Astrocyte (in vitro differentiated cells and primary cell): ENCODE data around the gene SAG. TPM values are rescaled to one million over a fixed set of nuclear protein-coding genes. Genes with fewer than 3 reads are reported as not detected.

Experiments used
- DNase-seq: peaks from one replicate; pipeline ENCODE4 v3.0.0-alpha.2; 2010; ENCODE audit warnings: low read depth
- FAIRE-seq: peaks from 2 replicates; lab custom pipeline; 2011; peaks lifted over from hg19 to GRCh38; lab: Jason Lieb, UNC
- H2AFZ ChIP-seq: 2 replicates; pipeline ENCODE4 v1.6.0; 2012; ENCODE audit warnings: low read depth, low read length, inconsistent platforms
- H3K27ac ChIP-seq: 2 replicates; pipeline ENCODE4 v1.5.1; 2011; ENCODE audit warnings: low read depth, low read length, inconsistent platforms
- H3K27me3 ChIP-seq: 2 replicates; pipeline ENCODE4 v1.6.0; 2011; ENCODE audit warnings: low read length, inconsistent platforms; ENCODE audit not compliant: insufficient read depth
- H3K36me3 ChIP-seq: 2 replicates; pipeline ENCODE4 v1.5.1; 2011; ENCODE audit warnings: low read length, inconsistent platforms; ENCODE audit not compliant: insufficient read depth
- H3K4me1 ChIP-seq: 2 replicates; pipeline ENCODE4 v1.5.1; 2011; ENCODE audit warnings: low read length, inconsistent platforms; ENCODE audit not compliant: insufficient read depth
- H3K4me2 ChIP-seq: 2 replicates; pipeline ENCODE4 v1.6.0; 2012; ENCODE audit warnings: low read length, inconsistent platforms
- H3K4me3 ChIP-seq: 2 replicates; pipeline ENCODE4 v1.5.1; 2011; ENCODE audit warnings: low read depth, mild to moderate bottlenecking, low read length, inconsistent platforms; ENCODE audit not compliant: insufficient read depth
- H3K79me2 ChIP-seq: 2 replicates; pipeline ENCODE4 v1.6.0; 2012; ENCODE audit warnings: mild to moderate bottlenecking, low read length, inconsistent platforms; ENCODE audit not compliant: insufficient read depth
- H3K9ac ChIP-seq: 2 replicates; pipeline ENCODE4 v1.6.0; 2012; ENCODE audit warnings: mild to moderate bottlenecking, low read length, inconsistent platforms
- H3K9me3 ChIP-seq: 2 replicates; pipeline ENCODE4 v1.5.1; 2012; ENCODE audit warnings: low read depth, mild to moderate bottlenecking, low read length, inconsistent platforms; ENCODE audit not compliant: insufficient read depth
- H4K20me1 ChIP-seq: 2 replicates; pipeline ENCODE4 v1.6.0; 2012; ENCODE audit warnings: low read length, inconsistent platforms; ENCODE audit not compliant: insufficient read depth
- H3K27ac Mint-ChIP-seq: one replicate; pipeline ENCODE4 v1.8.0; 2021; ENCODE audit warnings: mild to moderate bottlenecking, mixed read lengths; ENCODE audit not compliant: unreplicated experiment
- H3K27me3 Mint-ChIP-seq: one replicate; pipeline ENCODE4 v1.8.0; 2021; ENCODE audit warnings: low read depth, mixed read lengths; ENCODE audit not compliant: unreplicated experiment
- H3K36me3 Mint-ChIP-seq: one replicate; pipeline ENCODE4 v1.8.0; 2021; ENCODE audit warnings: low read depth, mixed read lengths; ENCODE audit not compliant: unreplicated experiment
- H3K4me1 Mint-ChIP-seq: one replicate; pipeline ENCODE4 v1.8.0; 2021; ENCODE audit warnings: low read depth, mixed read lengths; ENCODE audit not compliant: unreplicated experiment
- H3K4me3 Mint-ChIP-seq: one replicate; pipeline ENCODE4 v1.8.0; 2021; ENCODE audit warnings: mild to moderate bottlenecking, moderate library complexity, mixed read lengths; ENCODE audit not compliant: unreplicated experiment
- H3K9me3 Mint-ChIP-seq: one replicate; pipeline ENCODE4 v1.8.0; 2021; ENCODE audit warnings: mild to moderate bottlenecking, mixed read lengths; ENCODE audit not compliant: unreplicated experiment
- CTCF ChIP-seq: IDR thresholded peaks from 2 replicates; pipeline ENCODE4 v1.5.1; 2011; ENCODE audit warnings: low read depth, mild to moderate bottlenecking, inconsistent platforms, low read length, moderate library complexity; ENCODE audit not compliant: insufficient read depth
- EZH2 ChIP-seq: IDR thresholded peaks from 2 replicates; pipeline ENCODE4 v1.6.1; 2012; ENCODE audit warnings: mild to moderate bottlenecking, low read length, inconsistent platforms; ENCODE audit not compliant: insufficient read depth
- total RNA-seq: library from RNA; stranded (reverse); gene quantifications from 2 replicates; pipeline ENCODE4 v1.2.1, GENCODE V29; 2021

SAG gene
- total RNA-seq, 1 donor from 2014 or later: not detected

- Histone ChIP-seq H3K9me3 (no peaks in the 10 kb centered on the region), H2AFZ (no peak overlapping the region), H3K36me3 (no peaks in the 10 kb centered on the region), H3K27me3 (no peaks in the 10 kb centered on the region), H4K20me1 (peaks cover 23% of the 10 kb centered on the region), H3K4me2 (no peak overlapping the region), H3K4me1 (peaks cover 30% of the 10 kb centered on the region), H3K9ac (no peak overlapping the region), H3K79me2 (peaks cover 25% of the 10 kb centered on the region), H3K27ac (no peak overlapping the region), H3K4me3 (no peak overlapping the region)
- Mint-ChIP-seq H3K36me3 (peaks cover 5% of the 10 kb centered on the region), H3K27ac (no peak overlapping the region), H3K4me3 (peak overlapping the region; percentile 51), H3K4me1 (peaks cover 29% of the 10 kb centered on the region), H3K27me3 (peaks cover 6% of the 10 kb centered on the region), H3K9me3 (peaks cover 6% of the 10 kb centered on the region)
- no peak for DNase-seq
- no peak for TF ChIP-seq CTCF
- TF ChIP-seq EZH2: no peak
- no peak for FAIRE-seq
Measured at GRCh38 chr2:233352141-233352842, 44.7 kb downstream of the SAG start.

- Histone ChIP-seq H4K20me1 (peaks cover 30% of the 10 kb centered on the region), H3K79me2 (peaks cover 34% of the 10 kb centered on the region), H3K4me3 (no peak overlapping the region), H3K36me3 (no peaks in the 10 kb centered on the region), H3K27me3 (no peaks in the 10 kb centered on the region), H2AFZ (peak overlapping the region; percentile 86), H3K4me2 (peak overlapping the region; percentile 84), H3K4me1 (peaks cover 30% of the 10 kb centered on the region), H3K9me3 (no peaks in the 10 kb centered on the region), H3K27ac (no peak overlapping the region), H3K9ac (peak overlapping the region; percentile 58)
- H3K9me3 Mint-ChIP-seq: peaks cover 6% of the 10 kb centered on the region
- peak overlapping the region; percentile 93 for H3K4me3 Mint-ChIP-seq
- DNase-seq (no peak), FAIRE-seq (no peak)
- H3K27ac Mint-ChIP-seq: no peak overlapping the region
- peaks cover 5% of the 10 kb centered on the region for H3K36me3 Mint-ChIP-seq
- H3K4me1 Mint-ChIP-seq: peaks cover 29% of the 10 kb centered on the region
- H3K27me3 Mint-ChIP-seq: no peaks in the 10 kb centered on the region
- TF ChIP-seq CTCF: no peak
- TF ChIP-seq EZH2: no peak
Measured at GRCh38 chr2:233353101-233353768, 45.6 kb downstream of the SAG start.
